Lower leg skin (tissue), 3 donors: Measurements from ENCODE around the gene GALNT1.

Source experiments
- POLR2A ChIP-seq, 2 donors: fragments of 450-650 bp; IDR thresholded peaks; one replicate each; pipeline ENCODE4 v1.6.1; 2016 to 2017; ENCODE audit warnings: antibody characterized with exemption in 2 of 2, mild to moderate bottlenecking in 1 of 2, moderate library complexity in 1 of 2
- TF ChIP-seq, protein P1 (sequence below), 3 donors: fragments of 450-650 bp; IDR thresholded peaks; one replicate each; pipeline ENCODE4 v1.5.1; 2016; ENCODE audit warnings: antibody characterized with exemption in 3 of 3, mild to moderate bottlenecking in 3 of 3, moderate library complexity in 2 of 3

DNA sequence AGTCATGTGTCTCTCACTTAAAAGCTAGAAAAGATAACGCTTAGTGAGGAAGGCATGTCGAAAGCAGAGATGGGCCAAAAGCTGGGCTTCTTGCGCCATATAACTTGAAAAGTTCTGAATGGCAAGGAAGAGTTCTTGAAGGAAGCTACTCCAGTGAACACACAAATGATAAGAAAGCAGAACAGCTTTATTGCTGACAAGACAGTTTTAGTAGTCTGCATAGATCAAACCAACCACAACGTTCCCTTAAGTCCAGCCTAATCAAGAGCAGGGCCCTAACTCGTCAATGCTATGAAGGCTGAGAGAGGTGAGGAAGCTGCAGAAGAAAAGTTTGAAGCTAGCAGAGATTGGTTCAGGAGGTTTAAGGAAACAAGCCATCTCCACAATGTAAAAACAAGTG, 55.7 kb downstream of the GALNT1 start:
- TF ChIP-seq, protein P1, sequence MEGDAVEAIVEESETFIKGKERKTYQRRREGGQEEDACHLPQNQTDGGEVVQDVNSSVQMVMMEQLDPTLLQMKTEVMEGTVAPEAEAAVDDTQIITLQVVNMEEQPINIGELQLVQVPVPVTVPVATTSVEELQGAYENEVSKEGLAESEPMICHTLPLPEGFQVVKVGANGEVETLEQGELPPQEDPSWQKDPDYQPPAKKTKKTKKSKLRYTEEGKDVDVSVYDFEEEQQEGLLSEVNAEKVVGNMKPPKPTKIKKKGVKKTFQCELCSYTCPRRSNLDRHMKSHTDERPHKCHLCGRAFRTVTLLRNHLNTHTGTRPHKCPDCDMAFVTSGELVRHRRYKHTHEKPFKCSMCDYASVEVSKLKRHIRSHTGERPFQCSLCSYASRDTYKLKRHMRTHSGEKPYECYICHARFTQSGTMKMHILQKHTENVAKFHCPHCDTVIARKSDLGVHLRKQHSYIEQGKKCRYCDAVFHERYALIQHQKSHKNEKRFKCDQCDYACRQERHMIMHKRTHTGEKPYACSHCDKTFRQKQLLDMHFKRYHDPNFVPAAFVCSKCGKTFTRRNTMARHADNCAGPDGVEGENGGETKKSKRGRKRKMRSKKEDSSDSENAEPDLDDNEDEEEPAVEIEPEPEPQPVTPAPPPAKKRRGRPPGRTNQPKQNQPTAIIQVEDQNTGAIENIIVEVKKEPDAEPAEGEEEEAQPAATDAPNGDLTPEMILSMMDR (IDR thresholded peaks at IDR 0.05) = no peak
- no peak for TF ChIP-seq POLR2A (IDR thresholded peaks at IDR 0.05)
